Left ventricle myocardium inferior (tissue), 1 donor: Measurements from ENCODE around the gene CAV2. TPM values are rescaled to one million over a fixed set of nuclear protein-coding genes. Genes with fewer than 3 reads are reported as not detected.

ENCODE experiments used
- DNase-seq: peaks from one replicate; pipeline ENCODE4 v3.0.0-alpha.2; 2020
- H3K27ac ChIP-seq: fragments of 200-600 bp; replicated peaks from 2 replicates; pipeline ENCODE4 v1.8.0; 2021
- H3K27me3 ChIP-seq: fragments of 200-600 bp; 2 replicates; pipeline ENCODE4 v1.8.0; 2021; ENCODE audit warnings: low read depth
- H3K36me3 ChIP-seq: fragments of 200-600 bp; 2 replicates; pipeline ENCODE4 v1.8.0; 2021
- H3K4me1 ChIP-seq: fragments of 200-600 bp; 2 replicates; pipeline ENCODE4 v1.8.0; 2021
- H3K4me3 ChIP-seq: fragments of 200-600 bp; 2 replicates; pipeline ENCODE4 v1.8.0; 2021; ENCODE audit warnings: mild to moderate bottlenecking, moderate library complexity
- H3K9me3 ChIP-seq: fragments of 200-600 bp; replicated peaks from 2 replicates; pipeline ENCODE4 v1.8.0; 2021
- intact Hi-C: fragments of 100-400 bp; cut with micrococcal nuclease; formaldehyde crosslinking; loops from one replicate; pipeline ENCODE4 v1.11.0; 2022
- total RNA-seq: library from RNA; stranded (reverse); fragmentation: NEBNext Ultra II Directional; extraction: Animal tissue kit (Norgen Biotek cat#: 25700); gene quantifications from one replicate; pipeline ENCODE4 v1.2.1, GENCODE V29; 2021
- TF ChIP-seq, protein P1 (sequence below): fragments of 200-600 bp; IDR thresholded peaks from 2 replicates; pipeline ENCODE4 v1.8.0; 2021; ENCODE audit warnings: antibody characterized with exemption, mild to moderate bottlenecking, borderline replicate concordance
- donor health status: DM: no; HTN: yes; CAD: no; lungs with severe emphysema.

The CAV2 gene
- total RNA-seq, 1 donor from 2014 or later = 196 TPM

DNA sequence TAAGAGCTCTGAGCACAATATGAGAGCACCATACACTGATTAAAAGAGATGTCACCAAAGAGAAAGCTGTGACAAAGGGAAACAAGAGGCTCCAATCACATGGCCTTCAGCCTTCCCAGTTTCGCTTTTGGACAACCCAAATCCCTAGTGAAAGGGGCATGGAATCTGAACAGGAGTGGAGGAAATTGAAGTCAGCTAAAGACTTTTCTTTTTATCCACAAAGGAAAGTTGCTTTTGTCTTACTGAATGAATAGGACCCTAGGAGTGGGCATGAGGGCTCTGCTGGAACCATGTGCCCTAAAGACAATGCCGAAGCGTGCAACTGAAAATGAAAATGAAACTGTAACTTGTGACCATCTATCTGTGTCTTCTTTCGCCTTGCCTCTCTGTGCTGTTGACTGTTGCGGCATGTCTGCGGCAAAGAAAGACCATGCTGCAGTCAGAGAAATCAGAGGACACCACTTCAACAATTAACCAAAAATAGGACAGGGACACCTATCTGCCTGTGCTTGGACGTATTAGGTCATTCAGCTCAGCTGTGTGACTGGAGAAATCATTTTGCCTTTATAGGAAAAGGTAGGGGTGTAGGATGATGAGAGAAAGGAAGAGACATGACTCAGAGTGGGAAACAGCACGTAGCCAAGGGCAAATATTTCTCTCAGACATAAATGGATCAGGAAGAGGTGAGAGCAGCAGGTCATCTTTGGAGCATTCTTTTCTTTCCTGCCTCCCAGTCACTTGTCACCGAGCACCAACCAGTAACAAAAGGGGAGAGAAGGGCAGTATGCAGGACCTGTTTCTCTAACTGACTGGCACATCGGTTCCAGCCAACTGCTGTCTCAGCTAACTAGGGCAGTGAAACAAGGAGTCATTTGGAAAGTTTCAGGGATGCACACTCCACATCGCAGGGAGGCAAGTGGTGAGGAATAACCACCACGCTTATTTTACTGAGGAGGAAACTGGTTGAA is 12.3 kb downstream of the CAV2 start:
- intact Hi-C loops = no loop called here
- DNase-seq = no peak
- TF ChIP-seq, protein P1, sequence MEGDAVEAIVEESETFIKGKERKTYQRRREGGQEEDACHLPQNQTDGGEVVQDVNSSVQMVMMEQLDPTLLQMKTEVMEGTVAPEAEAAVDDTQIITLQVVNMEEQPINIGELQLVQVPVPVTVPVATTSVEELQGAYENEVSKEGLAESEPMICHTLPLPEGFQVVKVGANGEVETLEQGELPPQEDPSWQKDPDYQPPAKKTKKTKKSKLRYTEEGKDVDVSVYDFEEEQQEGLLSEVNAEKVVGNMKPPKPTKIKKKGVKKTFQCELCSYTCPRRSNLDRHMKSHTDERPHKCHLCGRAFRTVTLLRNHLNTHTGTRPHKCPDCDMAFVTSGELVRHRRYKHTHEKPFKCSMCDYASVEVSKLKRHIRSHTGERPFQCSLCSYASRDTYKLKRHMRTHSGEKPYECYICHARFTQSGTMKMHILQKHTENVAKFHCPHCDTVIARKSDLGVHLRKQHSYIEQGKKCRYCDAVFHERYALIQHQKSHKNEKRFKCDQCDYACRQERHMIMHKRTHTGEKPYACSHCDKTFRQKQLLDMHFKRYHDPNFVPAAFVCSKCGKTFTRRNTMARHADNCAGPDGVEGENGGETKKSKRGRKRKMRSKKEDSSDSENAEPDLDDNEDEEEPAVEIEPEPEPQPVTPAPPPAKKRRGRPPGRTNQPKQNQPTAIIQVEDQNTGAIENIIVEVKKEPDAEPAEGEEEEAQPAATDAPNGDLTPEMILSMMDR = no peak
- Histone ChIP-seq H3K36me3 (peaks cover 15% of the 10 kb centered on the region), H3K27me3 (no peaks in the 10 kb centered on the region), H3K4me3 (peak overlapping the region; percentile 64), H3K9me3 (no peaks in the 10 kb centered on the region), H3K4me1 (peaks cover 59% of the 10 kb centered on the region), H3K27ac (peak overlapping the region; percentile 99)

DNA sequence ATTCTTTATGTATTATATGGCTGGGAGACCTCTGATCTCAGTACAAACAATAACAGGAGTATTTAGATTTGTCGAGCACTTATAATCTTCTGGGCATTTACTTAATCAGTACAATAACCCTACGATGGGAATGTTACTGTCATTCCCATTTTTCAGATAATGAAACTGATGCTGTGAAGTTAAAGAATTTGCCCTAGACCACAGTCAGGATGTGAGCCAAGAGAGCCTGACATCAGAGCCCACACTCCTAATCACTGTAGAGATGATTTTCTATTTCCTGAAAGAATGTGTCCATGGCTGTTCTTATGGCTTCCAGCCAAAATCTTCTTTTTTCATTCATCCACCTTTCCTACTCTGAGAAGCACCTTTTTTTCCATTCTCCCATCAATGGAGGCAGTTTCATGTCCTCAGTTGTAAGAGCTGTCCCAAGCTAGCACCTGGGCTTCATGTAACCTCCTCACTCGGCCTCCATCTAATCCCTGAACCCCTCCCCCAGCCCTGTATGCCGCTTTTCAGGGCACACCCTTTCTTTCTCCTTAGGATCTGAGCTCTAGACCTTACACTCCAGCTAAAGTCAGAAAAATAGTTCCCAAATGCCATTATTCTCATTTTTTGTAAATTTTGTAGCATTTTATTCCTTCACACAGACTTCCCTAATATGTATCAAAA is 13.1 kb downstream of the CAV2 start:
- Histone ChIP-seq H3K4me3 (peak overlapping the region; percentile 64), H3K9me3 (no peaks in the 10 kb centered on the region), H3K27me3 (no peaks in the 10 kb centered on the region), H3K27ac (peak overlapping the region; percentile 99), H3K4me1 (peaks cover 50% of the 10 kb centered on the region), H3K36me3 (peaks cover 7% of the 10 kb centered on the region)
- TF ChIP-seq, protein P1 = no peak
- no peak for DNase-seq
- intact Hi-C loops = no loop called here

DNA sequence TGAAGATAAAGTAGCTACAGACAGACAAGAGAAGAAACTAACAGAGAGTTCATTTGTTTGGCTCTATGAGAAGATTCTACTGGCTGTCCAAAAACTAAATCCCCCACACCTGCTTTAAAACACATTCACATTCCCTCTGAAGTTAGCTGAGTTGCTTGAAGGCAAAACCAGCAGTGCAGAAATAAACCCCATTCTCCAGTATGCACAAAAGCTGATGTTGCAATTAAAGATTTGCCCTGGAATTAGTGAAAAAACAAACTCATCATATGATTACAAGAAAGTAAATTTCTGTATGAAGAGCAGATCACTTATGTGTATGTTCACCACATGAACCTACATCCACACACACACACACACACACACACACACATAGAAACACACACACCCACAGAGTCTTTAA is 16.0 kb downstream of the CAV2 start:
- intact Hi-C loops = no loop called here
- H3K27ac ChIP-seq = no peak overlapping the region
- no peaks in the 10 kb centered on the region for H3K27me3 ChIP-seq
- H3K4me3 ChIP-seq = no peak overlapping the region
- H3K36me3 ChIP-seq = no peaks in the 10 kb centered on the region
- H3K9me3 ChIP-seq = no peaks in the 10 kb centered on the region
- DNase-seq = no peak
- H3K4me1 ChIP-seq = peaks cover 21% of the 10 kb centered on the region
- TF ChIP-seq, protein P1 = no peak

DNA sequence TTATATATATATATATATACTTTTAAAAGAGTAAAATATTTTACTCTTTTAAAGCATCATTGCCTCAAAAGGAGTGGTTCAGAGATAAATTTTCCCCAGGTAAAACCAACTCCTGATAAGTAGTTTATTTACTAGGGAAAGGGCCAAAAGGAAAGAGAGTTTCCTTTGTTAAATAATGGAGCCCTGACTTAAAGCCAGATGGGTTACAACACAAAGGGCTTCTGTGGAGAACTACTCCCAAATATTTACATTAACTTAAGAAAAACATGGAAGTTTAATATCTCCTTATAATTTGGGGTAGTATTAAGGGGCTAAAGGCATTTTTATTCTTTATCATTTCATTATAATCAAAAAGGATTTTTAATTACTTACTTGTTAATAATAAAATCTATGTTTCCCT is 16.8 kb downstream of the CAV2 start:
- no peaks in the 10 kb centered on the region for H3K9me3 ChIP-seq
- H3K4me1 ChIP-seq = peaks cover 18% of the 10 kb centered on the region
- no peak for DNase-seq
- no peak overlapping the region for H3K4me3 ChIP-seq
- no peaks in the 10 kb centered on the region for H3K27me3 ChIP-seq
- no peaks in the 10 kb centered on the region for H3K36me3 ChIP-seq
- H3K27ac ChIP-seq = no peak overlapping the region
- TF ChIP-seq, protein P1 = no peak
- intact Hi-C loops = no loop called here

DNA sequence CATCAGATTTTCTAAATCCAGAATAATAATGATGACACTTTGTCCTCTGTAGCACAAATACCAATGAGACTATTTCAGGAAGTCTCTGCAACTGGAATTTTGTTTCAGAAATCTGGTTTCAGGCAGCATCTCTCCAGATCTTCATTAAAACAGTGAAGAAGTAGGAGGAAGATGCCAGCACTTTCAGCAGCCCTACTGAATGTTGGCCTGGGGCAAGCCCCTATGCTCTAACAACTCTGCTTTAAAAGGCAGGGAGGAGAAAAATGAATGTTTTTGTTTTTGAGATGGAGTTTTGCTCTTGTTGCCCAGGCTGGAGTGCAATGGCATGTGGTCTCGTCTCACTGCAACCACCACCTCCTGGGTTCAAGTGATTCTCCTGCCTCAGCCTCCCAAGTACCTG is 18.1 kb downstream of the CAV2 start:
- Histone ChIP-seq H3K9me3 (no peaks in the 10 kb centered on the region), H3K4me3 (no peak overlapping the region), H3K27me3 (no peaks in the 10 kb centered on the region), H3K4me1 (peaks cover 17% of the 10 kb centered on the region), H3K36me3 (no peaks in the 10 kb centered on the region), H3K27ac (no peak overlapping the region)
- DNase-seq = no peak
- intact Hi-C loops = no loop called here
- TF ChIP-seq, protein P1 = no peak
